HG02763 (cell line): ENCODE measurements around the gene FRMPD2.
A peak's percentile ranks its signal among the peaks of the same experiment; 100 is the strongest.
"Not testable (repeated sequence)": the region's sequence is repeated elsewhere in the genome, so short reads cannot be mapped to it uniquely, and the experiment has no call there.

Source experiments
- ATAC-seq: cut with Tn5 transposase; IDR thresholded peaks from one replicate; pipeline ENCODE4 v1.9.1; 2021; ENCODE audit warnings: mild to moderate bottlenecking, moderate library complexity; ENCODE audit not compliant: unreplicated experiment

The FRMPD2 gene

DNA sequence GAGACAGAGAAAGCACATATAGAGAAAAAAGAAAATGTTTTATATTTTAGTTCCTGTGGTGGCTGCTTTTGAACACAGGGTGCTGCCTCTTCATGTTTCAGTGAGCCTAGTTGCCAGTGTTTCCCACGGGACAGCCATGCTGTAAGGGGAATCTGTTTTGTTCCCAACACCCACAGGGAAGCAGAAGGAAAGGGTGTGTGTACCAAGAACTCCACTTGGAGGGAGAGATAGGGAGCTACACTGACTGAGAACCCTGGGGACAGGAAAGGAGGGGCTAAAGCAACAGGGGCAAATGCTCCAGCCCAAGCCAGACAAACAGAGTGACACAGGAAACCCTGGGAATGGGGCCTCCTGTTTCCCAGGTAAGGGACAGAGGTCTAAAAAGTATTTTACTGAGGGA lies 40.2 kb downstream of the FRMPD2 start:
- ATAC-seq, result no peak

DNA sequence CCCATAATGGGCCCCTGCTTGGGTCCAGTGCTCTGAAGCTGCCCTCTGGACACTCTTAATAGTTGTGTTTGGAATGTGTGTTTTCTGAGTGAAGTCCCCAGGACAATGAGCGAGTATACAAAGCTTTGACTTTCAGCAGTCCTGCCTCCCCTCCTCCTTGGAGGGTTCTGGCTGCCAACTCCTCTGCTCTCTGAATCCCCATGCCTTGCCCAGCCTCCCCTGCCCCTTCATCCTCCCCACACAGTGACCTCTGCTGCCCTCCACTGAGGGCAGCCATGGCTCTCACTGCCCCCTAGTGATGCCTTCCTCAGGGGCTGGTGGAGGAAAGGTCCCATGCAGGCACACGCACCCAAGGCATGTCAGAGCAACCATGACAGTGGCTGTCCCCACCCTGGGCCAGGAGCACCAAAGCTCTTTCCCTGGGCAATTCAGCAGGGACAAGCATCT lies 40.9 kb downstream of the FRMPD2 start:
- no peak for ATAC-seq

DNA sequence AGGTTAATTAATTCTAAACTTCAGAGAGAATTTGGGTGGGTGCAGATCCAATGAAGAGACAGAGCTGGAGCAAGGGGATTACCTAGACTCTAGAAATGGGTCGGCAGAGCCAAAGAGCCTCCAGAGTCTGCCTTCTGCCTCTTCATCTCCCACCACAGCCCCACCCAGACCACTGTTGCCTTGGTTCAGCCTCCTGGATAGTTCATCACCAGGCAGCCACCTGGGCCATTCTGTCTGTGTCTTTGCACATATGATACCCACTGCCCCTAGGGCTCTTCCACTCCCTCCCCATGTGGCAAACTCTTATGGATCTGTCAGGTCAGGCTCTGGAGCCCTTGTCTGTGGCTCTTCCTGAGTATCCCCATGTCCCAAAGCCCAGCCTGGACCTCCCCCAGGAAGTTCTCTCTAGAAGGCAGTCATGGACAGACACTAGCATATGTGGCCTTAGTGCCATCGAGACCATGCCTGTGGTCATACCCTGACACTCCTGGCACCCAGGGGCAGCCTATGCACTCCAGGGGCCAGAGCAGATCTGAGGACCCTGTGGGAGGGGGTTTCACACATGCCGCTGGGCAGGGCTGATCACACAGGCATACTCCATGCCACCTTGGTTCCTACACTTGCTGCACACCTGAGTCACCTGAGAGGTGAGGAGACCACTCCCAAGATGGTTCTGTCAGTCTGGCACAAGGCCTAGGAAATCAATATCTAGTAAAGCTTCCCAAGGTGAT lies 41.6 kb downstream of the FRMPD2 start:
- ATAC-seq, result no peak

DNA sequence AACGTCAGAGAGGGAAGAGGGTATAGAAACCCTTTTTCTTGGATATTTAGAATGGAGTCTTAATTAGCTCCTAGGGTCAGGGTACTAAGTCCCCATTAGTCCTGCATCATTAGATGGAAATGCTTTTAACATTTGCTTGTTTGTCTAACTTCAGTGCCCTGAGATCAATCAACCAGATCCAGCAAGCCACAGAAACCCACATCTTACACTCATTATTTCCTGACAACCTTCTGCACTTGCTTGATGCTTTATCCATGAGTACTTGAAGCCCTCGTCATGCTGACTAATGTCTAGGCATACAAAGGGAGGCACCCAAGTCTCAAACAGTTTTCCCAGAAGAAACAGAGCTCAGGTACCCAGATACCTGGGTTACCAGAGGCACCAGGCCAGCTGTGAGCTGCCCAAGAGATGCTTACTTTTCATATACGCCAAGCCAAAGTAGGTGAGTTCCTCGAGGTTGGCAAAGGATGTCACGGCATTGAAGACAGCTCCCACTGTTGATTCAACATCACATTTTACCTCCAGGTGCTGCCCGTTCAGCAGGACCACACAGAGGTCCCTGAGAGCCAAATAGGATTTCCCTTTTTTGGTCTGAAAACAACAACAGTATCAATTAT lies 42.7 kb downstream of the FRMPD2 start:
- peak; percentile 63 for ATAC-seq

DNA sequence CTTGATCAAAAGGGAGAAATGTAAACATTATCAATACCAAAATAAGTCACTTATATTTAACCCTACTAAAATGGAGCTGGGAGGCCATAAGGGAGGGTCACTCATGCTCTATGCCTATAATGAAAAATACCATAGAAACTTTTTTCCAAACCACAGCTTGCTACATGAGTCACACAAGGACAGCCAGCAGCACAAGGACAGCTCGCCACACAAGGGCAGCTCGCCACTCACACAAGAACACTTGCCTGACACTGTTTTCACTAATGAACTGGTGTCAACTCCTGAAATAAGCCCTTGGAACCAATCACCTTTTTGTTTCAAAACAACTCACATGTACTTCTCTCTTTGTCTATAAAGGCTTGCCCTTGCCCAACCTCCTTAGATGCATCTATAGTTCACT lies 43.3 kb downstream of the FRMPD2 start:
- peak; percentile 23 for ATAC-seq

DNA sequence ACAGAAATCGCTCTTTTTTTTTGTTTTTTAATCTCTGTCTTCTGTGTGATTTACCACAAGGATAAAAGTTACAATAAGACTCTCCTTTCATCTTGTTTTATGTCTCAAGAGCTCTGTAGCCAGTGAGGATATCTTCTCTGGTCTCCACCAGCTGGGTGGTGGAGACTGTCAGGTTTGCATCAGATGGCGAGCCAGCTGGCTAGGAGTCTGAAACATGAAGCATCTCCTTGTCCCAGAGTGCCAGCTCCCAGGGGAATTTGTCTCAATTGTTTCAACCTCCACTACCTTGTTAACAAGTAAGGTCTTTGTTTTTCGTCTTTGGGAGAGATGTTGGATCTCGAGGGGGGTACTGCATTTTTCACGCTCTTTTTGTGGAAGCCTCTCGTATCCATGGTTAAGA lies 47.3 kb downstream of the FRMPD2 start:
- ATAC-seq, result no peak

DNA sequence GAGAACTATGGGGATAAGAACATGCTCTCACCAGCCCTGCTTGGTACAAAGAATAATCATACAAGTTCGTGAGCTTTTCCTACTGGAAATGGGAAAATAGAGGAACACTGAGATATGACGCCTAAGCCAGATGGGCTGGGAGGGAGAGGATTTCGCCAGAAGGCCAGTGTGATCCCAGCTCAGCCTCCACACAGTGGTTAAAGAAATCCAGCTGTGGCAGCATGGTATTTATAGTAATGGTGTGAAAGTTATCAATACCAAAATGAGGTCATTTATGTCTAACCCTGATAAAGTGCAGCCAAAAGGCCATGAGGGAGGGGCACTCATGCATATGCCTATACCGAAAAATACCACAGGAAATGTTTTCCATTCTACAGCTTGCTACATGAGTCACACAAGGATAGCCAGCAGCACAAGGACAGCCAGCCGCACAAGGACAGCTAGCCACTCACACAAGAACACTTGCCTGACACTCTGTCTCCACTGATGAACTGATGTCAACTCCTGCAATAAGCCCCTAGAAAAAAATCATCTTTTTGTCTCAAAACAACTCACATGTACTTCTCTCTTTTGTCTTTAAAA lies 49.4 kb downstream of the FRMPD2 start:
- no peak for ATAC-seq

DNA sequence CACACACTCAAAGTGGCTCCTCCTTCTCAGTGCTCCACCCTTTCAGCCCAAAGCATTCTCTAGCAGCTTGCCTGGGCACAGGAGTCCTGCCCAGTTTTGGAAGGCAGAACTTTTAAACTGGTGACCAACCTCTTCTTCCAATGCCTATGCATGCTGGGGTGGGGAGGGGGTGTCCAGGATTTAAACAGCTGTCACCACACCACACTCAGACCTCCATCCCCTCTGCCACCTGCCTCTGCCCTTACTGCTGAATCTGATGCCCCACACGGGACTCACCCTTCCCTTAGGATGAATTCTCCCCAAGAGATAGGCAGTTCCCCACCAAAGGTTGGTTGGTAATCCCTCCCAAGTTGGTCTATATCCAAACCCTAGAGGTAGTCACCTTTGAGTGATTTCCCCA lies 50.2 kb downstream of the FRMPD2 start:
- no peak for ATAC-seq

DNA sequence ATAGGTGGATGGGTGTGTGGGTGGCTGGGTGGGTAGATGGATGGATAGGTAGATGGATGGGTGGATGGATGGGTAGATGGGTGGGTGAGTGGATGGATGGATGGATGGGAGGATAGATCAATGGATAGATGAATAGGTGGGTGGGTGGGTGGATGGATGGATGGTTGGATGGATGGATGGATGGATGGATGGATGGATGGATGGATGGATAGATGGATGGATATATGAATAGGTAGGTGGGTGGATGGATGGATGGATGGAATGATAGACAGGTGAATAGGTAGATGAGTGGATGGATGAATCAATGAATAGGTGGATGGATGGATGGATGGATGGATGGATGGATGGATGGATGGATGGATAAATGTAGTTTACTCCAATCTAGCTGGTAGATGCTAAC lies 52.7 kb downstream of the FRMPD2 start:
- ATAC-seq, result no peak

DNA sequence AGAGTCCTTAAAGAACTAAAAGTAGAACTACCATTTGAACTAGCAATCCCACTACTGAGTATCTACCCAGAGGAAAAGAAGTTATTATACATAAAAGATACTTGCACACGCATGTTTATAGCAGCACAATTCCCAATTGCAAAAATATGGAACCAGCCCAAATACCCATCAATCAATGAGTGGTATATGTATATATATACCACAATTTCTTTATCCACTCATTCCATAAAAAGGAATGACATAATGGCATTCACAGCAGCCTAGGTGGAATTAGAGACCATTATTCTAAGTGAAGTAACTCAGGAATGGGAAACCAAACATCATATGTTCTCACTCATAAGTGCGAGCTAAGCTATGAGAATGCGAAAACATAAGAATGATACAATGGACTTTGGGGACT lies 53.5 kb downstream of the FRMPD2 start:
- ATAC-seq, result not testable (repeated sequence)

DNA sequence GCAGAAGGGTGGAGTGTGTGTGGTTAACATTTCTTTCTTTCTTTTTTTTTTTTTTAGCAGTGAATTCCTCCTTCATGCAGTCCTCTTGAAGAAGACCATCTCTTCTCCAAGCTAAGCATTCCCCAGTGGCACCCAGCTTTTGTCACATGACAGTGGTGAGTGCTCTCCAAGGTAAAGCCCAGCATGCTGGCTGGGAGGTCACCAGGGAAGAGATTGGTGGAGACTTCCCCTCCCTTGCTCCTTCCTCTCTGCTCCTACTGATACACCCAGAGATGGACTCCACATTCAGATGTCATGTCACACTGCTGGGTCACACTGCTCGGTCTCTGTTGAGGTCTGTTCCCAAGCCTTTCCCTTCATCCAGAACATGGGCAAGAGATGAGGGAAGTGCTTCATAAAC lies 55.3 kb downstream of the FRMPD2 start:
- no peak for ATAC-seq

DNA sequence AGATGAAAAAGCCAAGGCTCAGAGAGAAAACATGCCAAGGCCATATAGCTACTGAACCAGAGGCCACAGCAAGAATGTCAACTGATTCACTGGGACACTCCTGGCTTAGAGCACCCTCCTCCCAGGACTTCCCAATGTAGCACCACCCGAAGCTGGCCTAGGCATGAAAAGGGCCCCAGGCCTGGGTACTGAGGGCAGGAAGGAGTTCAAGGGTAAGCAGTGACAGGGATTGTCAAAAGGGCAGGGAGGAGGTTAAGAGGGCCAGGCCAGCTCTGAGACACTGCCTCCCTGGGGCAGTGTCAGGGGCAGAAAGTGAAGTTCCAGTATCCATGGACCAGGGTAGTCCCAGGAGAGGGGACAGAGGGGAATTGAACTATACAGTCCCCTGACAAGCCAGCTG lies 57.8 kb downstream of the FRMPD2 start:
- no peak for ATAC-seq

DNA sequence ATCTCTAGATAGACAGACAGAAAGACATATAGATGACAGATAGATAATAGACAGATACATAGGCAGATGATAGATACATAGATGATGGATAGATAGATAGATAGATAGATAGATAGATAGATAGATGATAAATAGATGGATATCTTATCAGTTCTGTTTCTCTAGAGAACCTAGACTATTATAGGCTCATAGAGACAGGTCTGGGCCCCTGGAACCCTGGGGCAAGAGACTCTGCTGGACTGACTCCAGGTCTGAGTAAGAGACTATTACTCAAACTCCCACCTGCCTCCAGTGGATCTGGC lies 58.3 kb downstream of the FRMPD2 start:
- no peak for ATAC-seq

DNA sequence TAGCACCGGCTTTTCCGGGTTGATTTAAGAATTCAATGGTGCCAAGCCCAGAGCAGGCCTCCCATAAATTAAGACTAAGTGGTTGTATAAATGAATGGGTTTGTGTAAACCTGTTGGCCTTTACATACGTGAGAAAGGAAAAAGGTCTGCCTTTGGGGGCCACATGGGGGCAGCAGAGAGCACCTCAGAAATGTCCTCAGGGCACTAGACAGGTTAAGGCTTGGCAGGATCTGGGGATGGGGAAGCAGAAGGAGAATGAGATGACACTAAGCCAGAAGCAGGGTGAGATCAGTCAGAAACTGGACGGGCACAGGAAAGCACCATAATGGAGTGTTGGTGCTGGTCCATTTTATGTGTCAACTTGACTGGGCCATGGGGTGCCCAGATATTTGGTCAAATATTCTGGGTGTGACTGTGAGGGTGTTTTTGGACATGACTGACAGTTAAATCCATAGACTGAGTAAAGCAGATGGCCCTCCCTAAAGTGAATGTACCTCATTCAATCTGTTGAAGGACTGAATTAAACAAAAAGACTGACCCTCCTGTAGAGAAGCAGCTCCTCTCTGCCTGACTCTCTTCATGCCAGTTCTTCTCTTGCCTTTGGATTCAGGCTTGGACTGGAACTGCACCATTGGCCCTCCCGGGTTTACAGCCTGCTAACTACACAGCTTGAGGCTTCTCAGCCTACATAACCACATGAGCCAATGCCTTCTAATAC lies 58.9 kb downstream of the FRMPD2 start:
- ATAC-seq, result no peak

DNA sequence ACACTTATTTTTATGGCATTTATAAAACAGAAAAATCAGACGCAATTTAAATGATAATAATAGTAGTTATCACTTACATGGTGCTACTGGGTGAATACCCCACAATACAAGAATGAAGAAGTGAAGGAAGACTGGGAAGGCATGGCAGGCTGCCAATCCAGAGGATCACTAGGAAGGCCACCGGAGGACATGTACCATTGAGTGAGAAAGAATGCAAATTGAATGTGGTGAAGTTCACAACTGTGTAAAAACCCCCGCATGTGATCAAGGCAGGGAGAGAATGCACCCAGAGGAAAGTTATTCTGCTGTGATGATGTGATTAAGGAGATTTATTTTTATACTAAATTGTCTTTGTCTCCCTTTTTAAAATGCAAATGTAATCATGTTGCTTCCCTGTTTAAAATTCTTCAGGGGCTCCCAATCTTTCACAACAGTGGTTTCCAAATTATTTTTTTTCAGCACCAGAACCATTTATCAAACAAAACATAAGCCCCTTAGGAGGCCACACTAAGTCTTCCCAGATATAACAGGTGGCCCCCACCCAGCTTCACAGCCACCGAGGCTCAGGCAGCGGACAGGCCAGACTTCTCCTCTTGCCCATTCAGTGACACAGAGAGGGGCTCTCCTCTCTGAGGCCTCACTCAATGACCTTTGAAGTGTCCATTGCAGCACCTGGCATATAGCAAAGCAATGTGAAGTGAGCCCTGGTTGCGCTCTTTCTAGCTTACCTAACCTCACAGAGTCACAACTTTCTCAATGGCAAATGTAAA lies 59.6 kb downstream of the FRMPD2 start:
- no peak for ATAC-seq

DNA sequence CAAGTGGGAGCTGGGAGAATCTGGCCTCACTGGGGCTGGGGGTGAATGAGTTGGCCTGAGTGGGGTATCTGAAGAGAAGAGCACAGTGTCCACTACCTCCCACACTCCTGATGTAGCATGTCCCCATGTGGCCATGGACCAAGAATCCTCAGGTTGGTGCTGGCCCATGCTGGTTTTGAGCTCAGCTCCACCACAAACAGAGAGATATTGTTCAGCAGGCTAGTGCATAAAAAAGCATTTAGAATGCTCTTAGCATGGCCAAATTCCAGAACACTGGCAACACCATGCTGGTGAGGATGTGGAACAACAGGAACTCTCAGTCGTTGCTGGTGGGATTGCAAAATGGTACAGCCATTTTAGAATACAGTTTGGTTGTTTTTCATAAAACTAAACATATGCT lies 61.4 kb downstream of the FRMPD2 start:
- ATAC-seq, result no peak

DNA sequence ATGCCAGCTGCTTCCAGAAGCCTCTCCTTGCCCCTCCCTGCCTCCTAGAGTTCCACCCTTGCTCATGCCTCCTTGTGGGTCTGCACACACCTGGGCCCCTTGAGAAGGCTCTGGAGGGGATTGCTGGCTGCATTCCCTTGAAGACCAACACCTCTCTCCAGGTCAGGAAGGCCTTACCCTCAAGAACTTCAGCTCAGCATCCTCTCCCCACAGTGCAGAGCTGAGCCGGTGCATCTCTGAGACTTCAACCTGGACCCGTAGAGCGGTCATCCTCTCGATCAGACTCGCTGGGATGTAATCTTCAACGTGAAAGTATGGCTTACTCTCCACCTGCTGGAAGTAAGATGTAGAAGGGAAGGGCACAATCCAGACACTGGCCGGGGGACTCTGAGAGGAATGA lies 62.7 kb downstream of the FRMPD2 start:
- no peak for ATAC-seq

DNA sequence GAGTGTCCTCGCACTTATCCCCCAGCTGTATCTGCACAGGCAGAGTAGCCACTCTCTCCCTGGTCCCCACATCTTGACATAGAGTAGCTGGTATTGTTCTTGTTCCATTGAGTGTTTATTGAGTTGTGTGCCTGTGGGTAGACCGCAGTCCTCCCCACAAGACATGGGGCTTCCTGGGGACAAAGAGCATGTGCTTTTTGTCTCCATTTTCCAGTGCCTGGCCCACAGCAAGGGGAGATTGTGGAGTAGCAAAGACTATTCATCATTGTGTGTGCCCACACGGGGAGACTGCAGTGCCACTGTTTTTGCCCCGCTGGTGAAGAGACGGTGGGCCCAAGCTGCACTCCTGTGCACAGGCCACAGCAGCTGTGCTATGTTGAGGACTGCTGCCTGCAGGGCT lies 63.5 kb downstream of the FRMPD2 start:
- no peak for ATAC-seq

DNA sequence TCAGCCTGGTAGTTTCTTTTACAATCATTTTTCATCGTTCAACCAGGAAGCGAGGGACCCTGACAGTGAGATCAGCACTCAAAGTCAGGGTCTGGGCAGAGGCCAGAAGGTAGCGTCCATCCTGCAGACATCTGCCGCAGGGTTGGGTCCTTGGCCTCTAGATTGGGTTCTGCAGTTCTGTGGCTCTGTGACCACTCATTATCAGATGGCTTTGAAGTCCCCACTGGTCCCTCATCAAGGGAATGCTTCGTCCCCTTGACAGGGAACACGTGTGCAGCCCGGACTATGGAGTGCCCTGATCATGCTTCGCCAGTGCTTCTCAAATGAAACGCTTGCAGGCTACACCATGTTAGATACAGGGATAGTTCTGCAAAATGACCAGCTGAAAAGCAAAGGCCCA lies 64.1 kb downstream of the FRMPD2 start:
- no peak for ATAC-seq

DNA sequence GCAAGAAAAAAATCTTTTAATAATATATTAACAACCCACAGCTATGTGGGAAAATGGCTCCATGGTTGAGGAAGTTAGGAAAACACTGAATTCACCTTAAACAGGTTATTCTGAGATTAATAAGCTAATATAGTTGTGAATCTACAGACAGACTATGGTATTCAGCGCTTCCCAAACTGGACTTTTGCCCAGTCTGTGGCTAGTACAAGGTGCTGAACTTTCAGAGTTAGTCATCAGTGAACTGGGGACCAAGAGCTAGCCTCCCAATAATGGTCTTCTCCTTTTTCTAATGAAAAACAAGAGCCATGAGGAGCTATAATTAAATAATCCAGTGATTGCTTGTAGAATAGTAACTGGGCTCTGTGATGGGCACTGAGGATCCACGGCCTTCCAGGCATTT lies 65.3 kb downstream of the FRMPD2 start:
- ATAC-seq, result no peak

DNA sequence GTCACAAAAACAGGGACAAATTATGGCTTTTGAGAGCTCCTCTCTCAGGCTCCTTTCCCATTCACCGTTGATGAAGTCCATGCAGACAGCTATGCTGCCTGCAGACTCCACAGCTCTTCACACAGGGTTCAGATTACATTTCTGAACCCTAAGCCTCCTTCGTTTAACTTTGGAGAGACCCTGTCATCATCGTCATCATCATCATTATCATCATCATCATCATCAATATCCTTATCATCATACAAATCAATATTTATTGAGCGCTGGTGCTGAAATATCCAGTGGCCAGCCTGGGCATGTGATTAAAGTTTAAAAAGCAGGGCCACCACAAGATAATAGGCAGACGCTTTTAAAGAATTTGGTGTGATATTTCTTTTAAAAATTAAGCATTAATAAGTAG lies 66.6 kb downstream of the FRMPD2 start:
- ATAC-seq, result no peak
